ENCODE results near the gene SRM. TPM values are rescaled to one million over a fixed set of nuclear protein-coding genes. Genes with fewer than 3 reads are reported as not detected.
"Not testable (repeated sequence)": the region's sequence is repeated elsewhere in the genome, so short reads cannot be mapped to it uniquely, and the experiment has no call there.

The SRM gene
- total RNA-seq, 1 experiment from 2014 or later = 28.4 TPM

GRCh38 chr1:11064942-11065341 lies 5.1 kb upstream of the SRM start:
- DNase-seq (ENCODE audit: low spot score) = no peak

DNA sequence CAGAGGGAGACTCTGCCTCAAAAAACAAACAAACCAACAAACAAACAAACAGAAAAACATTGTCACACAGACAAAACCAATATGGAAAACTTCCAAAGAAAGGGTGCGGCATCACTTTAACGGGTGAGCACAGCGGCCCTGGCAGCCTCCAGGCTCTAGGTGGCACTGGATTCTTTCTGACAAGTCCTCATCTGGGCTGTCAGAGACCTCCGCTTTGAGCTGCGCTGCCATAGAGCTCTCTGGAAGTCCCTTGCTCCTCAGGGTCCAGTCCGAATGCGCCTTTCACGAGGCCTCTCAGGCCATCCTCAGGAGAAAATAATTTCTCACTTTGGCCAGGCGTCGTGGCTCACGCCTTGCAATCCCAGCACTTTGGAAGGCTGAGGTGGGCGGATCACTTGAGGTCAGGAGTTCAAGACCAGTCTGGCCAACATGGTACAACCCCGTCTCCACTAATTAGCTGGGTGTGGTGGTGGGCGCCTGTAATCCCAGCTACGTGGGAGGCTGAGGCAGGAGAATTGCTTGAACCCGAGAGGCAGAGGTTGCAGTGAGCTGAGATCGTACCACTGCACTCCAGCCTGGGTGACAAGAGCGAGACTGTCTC lies 4.2 kb upstream of the SRM start:
- peak; percentile 16 for DNase-seq (ENCODE audit: low spot score)

GRCh38 chr1:11062965-11063401 lies 3.2 kb upstream of the SRM start:
- peak; percentile 82 for DNase-seq (ENCODE audit: low spot score)

GRCh38 chr1:11061652-11062365 lies 2.0 kb upstream of the SRM start:
- no peak for DNase-seq (ENCODE audit: low spot score)

DNA sequence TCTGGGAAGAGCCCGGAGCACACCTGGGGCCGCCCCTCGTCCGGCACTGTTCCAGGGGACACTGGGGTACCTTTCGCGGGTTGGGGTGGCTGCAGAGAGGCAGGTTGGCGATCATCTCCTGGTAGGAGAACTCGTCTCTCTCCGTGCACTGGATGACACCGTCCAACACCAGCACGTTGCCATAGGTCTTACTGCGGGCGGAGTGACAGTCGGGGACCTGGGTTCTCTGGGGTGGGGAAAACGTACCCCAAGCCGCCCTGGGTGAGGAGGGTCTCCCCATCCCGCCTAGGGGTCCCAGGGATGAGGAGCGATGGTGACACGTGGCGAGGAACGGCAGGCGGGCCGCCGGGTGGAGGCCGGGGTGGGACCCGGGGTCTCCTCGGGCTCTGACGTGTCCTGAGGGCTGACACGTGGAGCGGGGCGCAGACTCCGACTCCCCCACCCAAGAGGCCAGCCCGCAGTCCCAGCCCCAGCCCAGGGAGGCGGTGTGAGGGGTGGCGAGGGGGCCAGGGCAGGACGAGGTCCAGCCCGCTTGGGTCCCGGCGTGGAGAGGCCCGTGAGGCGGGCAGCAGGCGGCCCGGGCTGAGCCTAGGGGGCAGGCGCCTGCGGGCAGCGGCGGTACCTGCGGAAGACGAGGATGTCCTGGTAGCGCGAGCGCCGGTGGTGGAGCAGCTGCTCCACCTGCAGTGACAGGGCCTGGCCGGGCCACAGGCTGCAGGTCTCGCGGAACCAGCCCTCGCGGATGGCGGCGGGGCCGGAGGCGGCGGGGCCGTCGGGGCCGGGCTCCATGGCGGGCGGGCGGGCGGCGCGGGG lies 457 bp downstream of the SRM start:
- DNase-seq (ENCODE audit: low spot score) = no peak

- DNase-seq (ENCODE audit: low spot score) = no peak
These were observed 1.1 kb downstream of the SRM start for GRCh38 chr1:11058595-11059154.

GRCh38 chr1:11058026-11058425 lies 1.8 kb downstream of the SRM start:
- no peak for DNase-seq (ENCODE audit: low spot score)

- no peak for DNase-seq (ENCODE audit: low spot score)
These were observed 2.3 kb downstream of the SRM start for GRCh38 chr1:11057477-11057876.

- no peak for DNase-seq (ENCODE audit: low spot score)
These were observed 3.3 kb downstream of the SRM start for GRCh38 chr1:11056504-11056903.

GRCh38 chr1:11055676-11056075 lies 4.1 kb downstream of the SRM start:
- DNase-seq (ENCODE audit: low spot score) = no peak

DNA sequence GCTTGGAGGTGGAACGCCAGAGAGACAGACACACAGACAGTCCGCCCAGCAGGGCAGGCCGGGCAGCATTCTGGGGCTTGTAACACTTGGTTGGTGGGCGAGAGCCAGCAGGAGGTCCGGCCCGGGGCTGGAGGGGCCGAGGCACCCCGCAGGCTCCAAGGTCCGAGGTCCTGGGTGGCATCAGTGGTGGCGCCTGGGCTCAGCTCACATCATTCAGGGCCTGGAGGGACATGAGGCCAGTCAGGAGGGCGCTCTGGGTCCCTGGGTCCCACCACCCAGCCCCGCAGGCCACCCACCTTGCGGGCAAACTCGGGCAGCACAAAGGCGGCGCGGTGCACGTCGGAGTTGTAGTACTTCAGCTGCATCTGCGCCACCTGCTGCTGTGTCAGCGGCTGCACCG lies 5.2 kb downstream of the SRM start:
- DNase-seq (ENCODE audit: low spot score) = no peak

DNA sequence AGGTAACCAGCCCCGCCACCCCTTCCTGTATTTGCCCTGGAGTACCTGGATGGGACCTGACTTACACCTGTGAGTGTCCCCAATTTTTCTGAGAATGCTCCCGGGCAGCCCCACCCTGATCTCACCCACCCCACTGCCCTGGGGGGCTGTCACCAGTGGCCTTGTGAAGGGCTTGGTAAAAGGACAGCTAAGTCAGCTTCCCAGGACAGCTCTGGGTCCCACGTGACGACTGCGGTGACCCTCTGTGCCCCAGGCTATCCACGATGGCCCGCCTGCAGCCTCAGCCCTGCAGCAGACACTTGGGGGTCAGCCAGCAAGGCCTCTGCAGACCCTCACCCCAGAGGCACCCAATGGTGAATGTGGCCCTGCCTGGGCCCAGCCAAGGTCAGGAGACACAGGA lies 5.6 kb downstream of the SRM start:
- no peak for DNase-seq (ENCODE audit: low spot score)

- DNase-seq (ENCODE audit: low spot score) = no peak
These were observed 6.1 kb downstream of the SRM start for GRCh38 chr1:11053758-11054137.

DNA sequence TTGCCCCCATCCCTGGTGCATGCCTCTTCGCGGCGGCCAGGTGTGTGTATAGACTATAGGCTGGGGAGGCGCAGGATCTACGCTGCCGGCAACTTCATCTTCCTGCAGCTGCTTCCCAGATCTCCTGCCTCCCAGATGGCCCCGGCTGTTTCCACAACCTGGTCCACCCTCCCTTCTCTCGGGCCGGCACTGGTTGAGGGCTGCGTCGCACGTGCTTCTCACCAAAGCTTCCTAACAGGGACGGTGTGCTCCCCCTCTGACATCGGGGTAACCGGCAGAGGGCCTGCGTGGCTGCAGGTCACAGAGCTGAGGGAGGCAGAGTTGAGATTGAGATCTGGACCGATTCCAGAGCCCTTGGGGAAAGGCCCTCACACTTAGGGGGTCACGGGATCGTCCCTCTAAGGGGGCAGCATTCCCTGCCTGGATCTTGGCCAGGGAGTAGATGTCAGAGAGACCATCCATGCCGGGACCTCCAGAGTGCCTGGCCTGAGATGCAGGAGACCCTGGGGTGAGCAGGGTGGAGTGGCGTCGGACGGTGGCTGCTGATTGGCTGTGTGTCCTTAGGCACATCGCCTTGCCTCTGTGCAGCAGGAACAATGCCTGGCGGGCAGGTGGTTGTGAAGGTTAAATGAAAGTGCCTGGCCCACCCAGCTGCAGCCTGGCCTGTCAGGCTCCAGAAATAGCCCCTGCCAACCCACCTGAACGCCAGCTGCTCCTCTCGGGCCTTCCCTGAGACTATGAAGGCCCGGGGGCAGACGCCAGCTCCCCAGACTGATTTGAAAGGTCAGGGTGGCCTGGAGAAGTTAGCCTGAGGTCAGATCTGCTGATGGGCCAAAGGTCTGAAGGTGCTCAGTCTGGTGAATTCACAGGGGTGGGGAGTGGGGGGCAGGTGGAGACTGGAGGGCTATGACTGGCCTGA lies 6.7 kb downstream of the SRM start:
- DNase-seq (ENCODE audit: low spot score) = no peak

DNA sequence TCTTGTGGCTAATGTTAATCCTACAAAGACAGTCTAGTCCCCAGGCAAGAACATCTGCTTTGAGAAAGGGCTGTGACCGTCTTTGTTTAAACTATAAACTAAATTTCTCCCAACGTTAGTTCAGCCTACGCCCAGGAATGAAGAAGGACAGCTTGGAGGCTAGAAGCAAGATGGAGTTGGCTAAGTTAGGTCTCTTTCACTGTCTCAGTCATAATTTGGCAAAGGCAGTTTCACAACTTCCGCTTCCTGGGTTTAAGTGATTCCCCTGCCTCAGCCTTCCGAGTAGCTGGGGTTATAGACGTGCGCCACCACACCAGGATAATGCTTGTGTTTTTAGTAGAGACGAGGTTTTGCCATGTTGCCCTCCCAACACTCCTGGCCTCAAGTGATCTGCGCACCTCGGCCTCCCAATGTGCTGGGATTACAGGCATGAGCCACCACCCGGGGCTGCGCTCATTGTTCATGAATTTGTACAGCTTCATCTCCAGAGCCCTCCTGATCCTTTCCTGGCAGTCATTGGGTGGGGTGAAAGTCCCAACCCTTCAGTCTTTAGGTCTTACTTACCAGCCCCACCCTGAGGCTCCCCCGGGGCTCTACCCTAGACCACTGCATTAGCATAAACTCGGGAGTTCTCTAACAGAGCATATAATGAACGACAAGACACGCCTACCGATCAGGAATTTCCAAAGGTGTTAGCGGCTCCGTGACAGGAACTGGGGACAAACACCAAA lies 7.9 kb downstream of the SRM start:
- no peak for DNase-seq (ENCODE audit: low spot score)

- not testable (repeated sequence) for DNase-seq (ENCODE audit: low spot score)
These were observed 8.7 kb downstream of the SRM start for GRCh38 chr1:11051121-11051520.

DNA sequence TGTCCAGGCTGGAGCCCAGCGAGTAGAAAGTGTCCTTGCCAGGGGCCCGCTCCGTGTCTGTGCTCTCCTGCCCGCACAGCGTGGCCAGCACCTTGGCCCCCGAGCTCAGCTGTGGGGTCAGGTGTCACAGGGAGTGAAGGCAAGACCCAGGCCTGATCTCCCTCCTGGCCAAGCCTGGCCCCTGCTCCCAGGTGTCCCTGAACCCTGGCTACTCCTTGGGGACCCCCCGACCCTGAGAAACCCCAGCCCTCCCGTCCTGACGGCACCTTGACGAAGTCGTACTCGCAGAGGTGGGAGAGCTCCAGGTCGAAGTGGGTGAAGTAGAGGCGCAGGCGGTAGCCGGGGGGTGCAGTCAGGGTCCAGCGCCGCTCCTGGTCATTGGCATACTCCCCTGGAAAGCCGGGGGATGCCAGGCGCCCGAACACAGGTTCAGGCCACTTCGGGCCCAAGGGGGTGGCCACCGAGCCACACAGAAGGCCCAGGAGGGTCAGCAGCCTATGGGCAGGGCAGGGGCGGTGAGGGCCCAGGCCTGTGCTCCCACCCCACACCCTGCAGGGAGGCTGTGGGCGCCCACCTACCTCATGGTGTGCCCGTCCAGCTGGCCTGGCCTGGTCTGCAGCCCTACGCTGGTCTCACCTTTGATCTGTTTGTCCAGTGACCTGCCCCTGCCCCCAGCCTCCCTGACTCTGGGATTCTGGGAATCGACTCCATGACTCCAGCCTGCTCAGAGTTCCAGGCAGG lies 13.0 kb downstream of the SRM start, which contains the start of gene MASP2:
Gene MASP2 (minus strand): TSS at position 615 of the 741 bp plus-strand sequence. CDS start 32 bp downstream, at position 583.
- no peak for DNase-seq (ENCODE audit: low spot score)

DNA sequence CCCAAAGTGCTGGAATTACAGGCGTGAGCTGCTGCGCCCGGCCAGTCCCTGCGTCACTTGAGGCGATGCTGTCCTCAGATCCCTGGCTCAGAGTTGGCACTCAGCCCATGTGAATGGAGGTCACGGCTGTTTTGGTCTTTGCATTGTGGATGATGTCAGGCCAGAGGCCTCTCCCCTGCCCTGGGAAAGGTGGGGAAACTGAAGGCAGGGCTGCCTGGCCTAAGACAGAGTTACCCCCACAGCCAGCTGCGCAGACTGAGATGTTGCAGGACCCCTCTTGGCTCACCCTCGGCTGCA lies 13.6 kb downstream of the SRM start:
- no peak for DNase-seq (ENCODE audit: low spot score)

- no peak for DNase-seq (ENCODE audit: low spot score)
These were observed 14.2 kb downstream of the SRM start for GRCh38 chr1:11045428-11046269.
